NB4 (cell line): ENCODE data around the gene CCNC.
"Not testable (repeated sequence)": the region's sequence is repeated elsewhere in the genome, so short reads cannot be mapped to it uniquely, and the experiment has no call there.

Source experiments
- DNase-seq: peaks from one replicate; pipeline ENCODE4 v3.0.0; 2010; ENCODE audit warnings: low read depth
- H3K4me3 ChIP-seq: one replicate; pipeline ENCODE4 v1.5.1; 2011; ENCODE audit warnings: mild to moderate bottlenecking, low read depth, low read length, moderate library complexity
- CTCF ChIP-seq: IDR thresholded peaks from one replicate; pipeline ENCODE4 v1.5.1; 2012; ENCODE audit warnings: low read depth, low read length
- MAX ChIP-seq: IDR thresholded peaks from 2 replicates; pipeline ENCODE4 v1.6.1; 2011; ENCODE audit warnings: low read depth, low read length
- MYC ChIP-seq: IDR thresholded peaks from 2 replicates; pipeline ENCODE4 v1.6.1; 2011; ENCODE audit warnings: low read depth, low read length
- POLR2A ChIP-seq: IDR thresholded peaks from 2 replicates; pipeline ENCODE4 v1.6.1; 2011; ENCODE audit warnings: mild to moderate bottlenecking; ENCODE audit not compliant: insufficient read length; ENCODE audit errors: extremely low read depth

The CCNC gene

GRCh38 chr6:99603421-99604165 is 35.1 kb upstream of the CCNC start:
- no peak for TF ChIP-seq MYC
- TF ChIP-seq MAX, result no peak
- no peak for TF ChIP-seq POLR2A
- TF ChIP-seq CTCF, result no peak
- peak; percentile 51 for DNase-seq
- H3K4me3 ChIP-seq, result no peak overlapping the region

- DNase-seq, result no peak
- H3K4me3 ChIP-seq, result no peak overlapping the region
- no peak for TF ChIP-seq CTCF
- TF ChIP-seq MAX, result no peak
- no peak for TF ChIP-seq POLR2A
- TF ChIP-seq MYC, result no peak
These were observed 34.3 kb upstream of the CCNC start for GRCh38 chr6:99602520-99603420.

GRCh38 chr6:99594696-99595095 is 26.2 kb upstream of the CCNC start:
- DNase-seq, result not testable (repeated sequence)

GRCh38 chr6:99592900-99593299 is 24.4 kb upstream of the CCNC start:
- DNase-seq, result peak; percentile 92
- no peak overlapping the region for H3K4me3 ChIP-seq
- no peak for TF ChIP-seq POLR2A
- TF ChIP-seq MAX, result 0 out of 2 replicates have a peak, but pooled peaks have one; percentile 35
- peak; percentile 40; the same call in 1 of the 2 replicates for TF ChIP-seq MYC
- TF ChIP-seq CTCF, result no peak

More at GRCh38 chr6:99594696-99595095, 26.2 kb upstream of the CCNC start:
- H3K4me3 ChIP-seq, result not testable (repeated sequence)

GRCh38 chr6:99591673-99592364 is 23.4 kb upstream of the CCNC start:
- H3K4me3 ChIP-seq, result no peak overlapping the region
- no peak for DNase-seq
- no peak for TF ChIP-seq MAX
- no peak for TF ChIP-seq POLR2A
- TF ChIP-seq MYC, result no peak
- TF ChIP-seq CTCF, result no peak
